T47D (cell line): ENCODE data around the gene KLHL1.
A peak's percentile ranks its signal among the peaks of the same experiment; 100 is the strongest.

Source experiments
- DNase-seq, 2 experiments: peaks; one replicate each; pipeline versions ENCODE4 v3.0.0 to v3.0.0-alpha.2; 2011 to 2012; ENCODE audit warnings: low read depth in 1 of 2, low spot score in 1 of 2
- JUND ChIP-seq: IDR thresholded peaks from 2 replicates; pipeline ENCODE4 v1.6.1; 2012; ENCODE audit warnings: low read depth
- in situ Hi-C: cut with HindIII; loops from 2 replicates; pipeline ENCODE4 v1.10.0; 2016; ENCODE audit warnings: low sequenced_read_pairs, low pct_unique_long_range_greater_than_20kb

The KLHL1 gene

DNA sequence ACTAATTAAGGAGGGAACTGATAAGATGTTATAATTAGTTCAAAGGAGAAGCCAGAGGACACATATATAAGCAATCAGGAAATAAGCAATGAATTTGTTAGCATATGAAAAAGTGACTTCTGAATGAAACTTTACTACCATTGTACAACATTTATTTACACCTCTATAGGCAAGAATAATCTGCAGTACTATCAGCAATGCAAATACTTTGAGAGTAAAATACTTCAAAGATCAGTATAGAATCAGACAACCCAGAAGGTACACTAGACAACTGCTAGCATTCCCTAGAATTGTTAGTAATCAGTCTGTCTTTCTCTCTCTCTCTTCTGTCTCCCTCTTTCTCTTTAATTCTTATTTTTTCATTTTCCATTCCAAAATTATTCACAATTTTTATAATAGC lies 197.5 kb downstream of the KLHL1 start:
- in situ Hi-C loops = no loop called here
- no peak for TF ChIP-seq JUND
- DNase-seq = no peak

DNA sequence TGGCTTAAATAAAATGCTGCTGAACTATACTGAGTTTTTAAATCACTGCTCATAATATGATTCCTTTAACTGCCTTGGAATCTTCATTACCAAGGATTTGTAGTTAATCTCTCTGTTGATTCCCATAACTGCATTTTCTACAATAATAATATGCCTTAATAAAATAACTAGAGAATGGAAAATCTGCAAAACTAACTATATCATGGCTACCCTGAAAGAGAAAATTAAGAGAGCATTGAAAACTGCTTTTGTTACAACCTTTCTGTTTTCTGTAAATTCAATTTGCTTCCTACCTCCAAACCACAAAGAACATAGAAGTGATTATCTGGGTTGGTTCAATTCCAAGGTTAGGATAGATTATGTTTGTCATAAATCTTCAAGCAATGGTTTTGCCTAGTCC lies 203.5 kb downstream of the KLHL1 start:
- no peak for TF ChIP-seq JUND
- DNase-seq = no peak

DNA sequence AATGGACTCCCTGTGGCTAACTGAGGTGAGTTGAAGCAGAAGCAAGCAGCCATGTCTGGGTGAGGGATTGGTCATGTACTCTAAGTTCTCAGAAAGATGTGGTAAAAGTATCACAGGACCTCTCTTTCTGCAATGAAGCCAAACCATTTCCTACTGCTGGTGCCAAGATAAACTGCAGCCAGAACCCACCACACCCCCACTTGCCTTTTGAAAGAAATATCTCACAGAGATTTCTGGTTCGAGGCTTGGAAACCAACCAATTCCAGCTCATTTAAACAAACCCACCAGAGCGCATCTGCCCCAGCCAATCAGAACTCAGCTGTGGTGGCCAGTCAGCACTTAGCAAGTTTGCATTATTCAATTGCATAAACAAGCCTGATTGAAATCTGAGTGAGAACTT lies 205.2 kb downstream of the KLHL1 start:
- TF ChIP-seq JUND = no peak
- DNase-seq = no peak
- in situ Hi-C loops = no loop called here

More for the DNA sequence above, 203.5 kb downstream of the KLHL1 start:
- in situ Hi-C loops = no loop called here

GRCh38 chr13:69882451-69882850 lies 225.8 kb downstream of the KLHL1 start:
- in situ Hi-C loops = no loop called here

GRCh38 chr13:69879936-69880335 lies 228.3 kb downstream of the KLHL1 start:
- no peak for DNase-seq
- in situ Hi-C loops = no loop called here
- no peak for TF ChIP-seq JUND

More at GRCh38 chr13:69882451-69882850, 225.8 kb downstream of the KLHL1 start:
- no peak for DNase-seq
- no peak for TF ChIP-seq JUND

- in situ Hi-C loops = no loop called here
- TF ChIP-seq JUND = no peak
- no peak for DNase-seq
Observed at GRCh38 chr13:69872321-69873047, 235.8 kb downstream of the KLHL1 start.

DNA sequence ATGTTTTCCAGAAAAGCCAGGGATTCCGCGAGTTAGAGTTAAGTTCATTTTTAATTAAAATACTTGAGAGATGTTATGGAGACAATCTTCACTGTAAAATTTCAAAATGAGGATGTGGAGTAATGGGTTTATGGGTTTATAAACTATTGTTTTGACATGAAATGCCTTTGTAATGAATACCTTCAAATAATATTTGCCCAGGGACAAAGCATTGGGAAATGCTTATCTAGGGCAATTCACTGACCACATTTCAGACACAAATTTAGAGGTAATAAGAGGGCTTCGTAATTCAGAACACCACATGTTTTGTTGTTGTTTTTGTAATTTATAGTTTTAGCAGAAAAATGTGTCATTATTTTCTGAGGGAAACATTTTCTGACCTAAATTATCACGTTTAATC lies 241.7 kb downstream of the KLHL1 start:
- DNase-seq = no peak
- in situ Hi-C loops = no loop called here
- TF ChIP-seq JUND = no peak

DNA sequence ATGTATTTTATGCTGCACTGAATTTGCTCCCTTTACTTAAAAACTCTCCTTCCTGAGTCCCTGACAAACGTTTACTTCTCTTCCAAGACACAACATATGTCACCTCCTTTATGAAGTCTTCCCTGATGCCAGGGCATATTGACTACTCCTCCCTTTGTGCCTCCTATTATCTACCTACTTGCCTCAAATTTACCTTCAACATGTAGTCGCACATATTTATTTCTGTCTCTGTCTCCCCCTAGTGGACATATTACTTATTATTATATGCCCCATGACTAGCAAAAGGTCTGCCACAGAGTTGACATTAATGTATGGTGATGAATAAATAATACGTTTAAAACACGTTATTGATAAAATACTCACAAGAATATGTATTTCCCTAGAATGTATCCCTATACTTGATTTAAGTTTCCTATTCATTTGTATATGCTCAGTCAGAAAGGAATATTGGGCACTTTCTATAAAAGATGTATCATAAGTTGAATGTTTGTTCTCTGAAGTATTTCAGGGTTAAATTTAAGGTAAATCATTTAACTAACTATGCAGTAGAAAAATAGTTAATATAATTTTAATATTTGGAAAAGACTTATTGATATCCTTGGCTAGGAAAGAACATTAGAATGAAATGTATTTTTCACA lies 250.9 kb downstream of the KLHL1 start:
- peak; percentile 2 to 69 for DNase-seq
- in situ Hi-C loops = no loop called here
- TF ChIP-seq JUND = no peak

- in situ Hi-C loops = no loop called here
- DNase-seq = no peak
- no peak for TF ChIP-seq JUND
Observed at GRCh38 chr13:69856331-69856730, 251.9 kb downstream of the KLHL1 start.

DNA sequence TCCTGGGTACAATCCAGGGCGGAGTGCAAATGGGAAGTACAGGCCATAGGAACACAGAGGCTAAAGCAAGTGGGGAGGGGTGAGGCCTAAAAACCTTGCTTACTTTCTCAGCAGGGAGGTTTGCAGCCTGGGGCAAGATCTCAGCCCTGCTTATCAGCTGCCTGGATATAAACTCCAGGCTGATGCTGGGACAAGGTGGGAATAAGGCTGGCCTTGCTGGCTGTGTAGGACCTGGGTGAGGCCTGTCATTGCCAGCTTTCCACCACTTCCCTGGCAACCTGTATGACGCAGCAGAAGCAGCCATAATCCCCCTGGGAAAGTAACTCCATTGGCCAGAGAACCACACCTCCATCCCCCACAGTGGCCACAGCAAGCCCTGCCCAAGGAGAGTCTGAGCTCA lies 279.7 kb downstream of the KLHL1 start:
- TF ChIP-seq JUND = no peak
- in situ Hi-C loops = no loop called here
- DNase-seq = no peak

GRCh38 chr13:69820180-69820579 lies 288.1 kb downstream of the KLHL1 start:
- TF ChIP-seq JUND = no peak
- in situ Hi-C loops = no loop called here
- no peak for DNase-seq

DNA sequence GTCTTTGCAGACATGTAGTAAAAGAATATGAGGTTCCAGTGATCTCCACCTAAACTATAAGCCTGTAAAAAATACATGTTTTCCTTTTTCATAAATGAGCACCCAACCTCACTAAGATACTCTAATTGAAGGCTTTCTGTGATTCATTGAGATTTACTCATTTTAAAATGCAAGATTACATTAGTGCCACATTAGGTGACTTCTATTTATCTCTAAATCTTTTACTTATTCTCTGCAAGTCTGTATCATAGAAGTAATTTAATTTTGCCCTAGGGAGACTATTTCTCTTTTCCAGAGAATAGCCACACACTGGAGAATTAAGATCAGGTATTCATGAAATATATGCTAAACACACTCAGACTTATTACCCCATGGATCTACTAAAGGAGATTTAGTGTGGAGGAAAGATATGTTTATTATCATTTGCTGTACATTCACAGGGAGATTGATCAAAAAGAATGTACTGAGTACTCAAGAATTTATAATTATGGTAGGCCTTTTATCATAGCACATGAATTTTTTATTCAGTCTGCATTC lies 290.9 kb downstream of the KLHL1 start:
- in situ Hi-C loops = no loop called here
- TF ChIP-seq JUND = no peak
- no peak for DNase-seq

- DNase-seq = no peak
- TF ChIP-seq JUND = no peak
- in situ Hi-C loops = no loop called here
Observed at GRCh38 chr13:69809152-69809551, 299.1 kb downstream of the KLHL1 start.
